Astrocyte (in vitro differentiated cells and primary cell): ENCODE data around the gene EGFLAM. TPM values are rescaled to one million over a fixed set of nuclear protein-coding genes. Genes with fewer than 3 reads are reported as not detected.

ENCODE experiments used
- DNase-seq: peaks from one replicate; pipeline ENCODE4 v3.0.0-alpha.2; 2010; ENCODE audit warnings: low read depth
- FAIRE-seq: peaks from 2 replicates; lab custom pipeline; 2011; peaks lifted over from hg19 to GRCh38; lab: Jason Lieb, UNC
- H2AFZ ChIP-seq: 2 replicates; pipeline ENCODE4 v1.6.0; 2012; ENCODE audit warnings: low read depth, low read length, inconsistent platforms
- H3K27ac ChIP-seq: 2 replicates; pipeline ENCODE4 v1.5.1; 2011; ENCODE audit warnings: low read depth, low read length, inconsistent platforms
- H3K27me3 ChIP-seq: 2 replicates; pipeline ENCODE4 v1.6.0; 2011; ENCODE audit warnings: low read length, inconsistent platforms; ENCODE audit not compliant: insufficient read depth
- H3K36me3 ChIP-seq: 2 replicates; pipeline ENCODE4 v1.5.1; 2011; ENCODE audit warnings: low read length, inconsistent platforms; ENCODE audit not compliant: insufficient read depth
- H3K4me1 ChIP-seq: 2 replicates; pipeline ENCODE4 v1.5.1; 2011; ENCODE audit warnings: low read length, inconsistent platforms; ENCODE audit not compliant: insufficient read depth
- H3K4me2 ChIP-seq: 2 replicates; pipeline ENCODE4 v1.6.0; 2012; ENCODE audit warnings: low read length, inconsistent platforms
- H3K4me3 ChIP-seq: 2 replicates; pipeline ENCODE4 v1.5.1; 2011; ENCODE audit warnings: low read depth, mild to moderate bottlenecking, low read length, inconsistent platforms; ENCODE audit not compliant: insufficient read depth
- H3K79me2 ChIP-seq: 2 replicates; pipeline ENCODE4 v1.6.0; 2012; ENCODE audit warnings: mild to moderate bottlenecking, low read length, inconsistent platforms; ENCODE audit not compliant: insufficient read depth
- H3K9ac ChIP-seq: 2 replicates; pipeline ENCODE4 v1.6.0; 2012; ENCODE audit warnings: mild to moderate bottlenecking, low read length, inconsistent platforms
- H3K9me3 ChIP-seq: 2 replicates; pipeline ENCODE4 v1.5.1; 2012; ENCODE audit warnings: low read depth, mild to moderate bottlenecking, low read length, inconsistent platforms; ENCODE audit not compliant: insufficient read depth
- H4K20me1 ChIP-seq: 2 replicates; pipeline ENCODE4 v1.6.0; 2012; ENCODE audit warnings: low read length, inconsistent platforms; ENCODE audit not compliant: insufficient read depth
- H3K27ac Mint-ChIP-seq: one replicate; pipeline ENCODE4 v1.8.0; 2021; ENCODE audit warnings: mild to moderate bottlenecking, mixed read lengths; ENCODE audit not compliant: unreplicated experiment
- H3K27me3 Mint-ChIP-seq: one replicate; pipeline ENCODE4 v1.8.0; 2021; ENCODE audit warnings: low read depth, mixed read lengths; ENCODE audit not compliant: unreplicated experiment
- H3K36me3 Mint-ChIP-seq: one replicate; pipeline ENCODE4 v1.8.0; 2021; ENCODE audit warnings: low read depth, mixed read lengths; ENCODE audit not compliant: unreplicated experiment
- H3K4me1 Mint-ChIP-seq: one replicate; pipeline ENCODE4 v1.8.0; 2021; ENCODE audit warnings: low read depth, mixed read lengths; ENCODE audit not compliant: unreplicated experiment
- H3K4me3 Mint-ChIP-seq: one replicate; pipeline ENCODE4 v1.8.0; 2021; ENCODE audit warnings: mild to moderate bottlenecking, moderate library complexity, mixed read lengths; ENCODE audit not compliant: unreplicated experiment
- H3K9me3 Mint-ChIP-seq: one replicate; pipeline ENCODE4 v1.8.0; 2021; ENCODE audit warnings: mild to moderate bottlenecking, mixed read lengths; ENCODE audit not compliant: unreplicated experiment
- CTCF ChIP-seq: IDR thresholded peaks from 2 replicates; pipeline ENCODE4 v1.5.1; 2011; ENCODE audit warnings: low read depth, mild to moderate bottlenecking, inconsistent platforms, low read length, moderate library complexity; ENCODE audit not compliant: insufficient read depth
- EZH2 ChIP-seq: IDR thresholded peaks from 2 replicates; pipeline ENCODE4 v1.6.1; 2012; ENCODE audit warnings: mild to moderate bottlenecking, low read length, inconsistent platforms; ENCODE audit not compliant: insufficient read depth
- total RNA-seq: library from RNA; stranded (reverse); gene quantifications from 2 replicates; pipeline ENCODE4 v1.2.1, GENCODE V29; 2021

The EGFLAM gene
- total RNA-seq, 1 donor from 2014 or later = 1.0 TPM

DNA sequence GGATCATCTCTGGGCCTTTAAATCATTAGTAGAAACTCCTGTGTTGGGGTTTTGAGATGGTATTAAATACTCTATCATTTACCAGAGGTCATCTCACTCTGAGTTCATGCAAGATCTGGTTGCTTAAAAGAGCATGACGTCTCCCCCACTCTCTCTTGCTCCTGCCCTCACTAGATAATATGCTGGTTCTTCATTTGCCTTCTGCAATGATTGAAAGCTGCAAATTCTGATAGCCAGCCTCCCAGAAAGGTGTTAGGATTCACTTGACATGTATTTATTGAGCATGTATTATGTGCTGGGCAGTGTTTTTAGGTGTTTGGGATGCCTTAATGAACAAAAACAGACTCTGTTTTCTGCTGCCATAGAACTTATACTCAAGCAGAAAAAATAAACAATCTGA lies 41.2 kb downstream of the EGFLAM start:
- H2AFZ ChIP-seq = no peak overlapping the region
- H3K27ac ChIP-seq = no peak overlapping the region
- no peaks in the 10 kb centered on the region for H3K4me1 ChIP-seq
- no peaks in the 10 kb centered on the region for H3K36me3 Mint-ChIP-seq
- TF ChIP-seq CTCF = no peak
- TF ChIP-seq EZH2 = no peak
- H3K4me1 Mint-ChIP-seq = no peaks in the 10 kb centered on the region
- no peak overlapping the region for H3K9ac ChIP-seq
- no peak overlapping the region for H3K27ac Mint-ChIP-seq
- no peak overlapping the region for H3K4me3 Mint-ChIP-seq
- no peaks in the 10 kb centered on the region for H3K79me2 ChIP-seq
- H3K4me2 ChIP-seq = no peak overlapping the region
- FAIRE-seq = no peak
- H3K27me3 Mint-ChIP-seq = peaks cover 13% of the 10 kb centered on the region
- peaks cover 12% of the 10 kb centered on the region for H3K9me3 Mint-ChIP-seq
- H4K20me1 ChIP-seq = no peaks in the 10 kb centered on the region
- no peaks in the 10 kb centered on the region for H3K36me3 ChIP-seq
- H3K9me3 ChIP-seq = peaks cover 3% of the 10 kb centered on the region
- DNase-seq = no peak
- H3K4me3 ChIP-seq = no peak overlapping the region
- H3K27me3 ChIP-seq = peaks cover 3% of the 10 kb centered on the region

- no peak overlapping the region for H3K27ac ChIP-seq
- no peaks in the 10 kb centered on the region for H3K36me3 ChIP-seq
- no peak overlapping the region for H3K4me3 Mint-ChIP-seq
- H3K27me3 ChIP-seq = no peaks in the 10 kb centered on the region
- H3K9me3 Mint-ChIP-seq = peaks cover 20% of the 10 kb centered on the region
- H4K20me1 ChIP-seq = no peaks in the 10 kb centered on the region
- no peak overlapping the region for H3K9ac ChIP-seq
- H3K4me1 ChIP-seq = no peaks in the 10 kb centered on the region
- no peaks in the 10 kb centered on the region for H3K36me3 Mint-ChIP-seq
- H2AFZ ChIP-seq = no peak overlapping the region
- no peak overlapping the region for H3K4me3 ChIP-seq
- DNase-seq (no peak), FAIRE-seq (no peak)
- no peak overlapping the region for H3K27ac Mint-ChIP-seq
- peaks cover 3% of the 10 kb centered on the region for H3K9me3 ChIP-seq
- H3K4me2 ChIP-seq = no peak overlapping the region
- no peaks in the 10 kb centered on the region for H3K79me2 ChIP-seq
- no peaks in the 10 kb centered on the region for H3K4me1 Mint-ChIP-seq
- TF ChIP-seq CTCF = no peak
- TF ChIP-seq EZH2 = no peak
- peaks cover 8% of the 10 kb centered on the region for H3K27me3 Mint-ChIP-seq
Observed at GRCh38 chr5:38305148-38305547, 46.8 kb downstream of the EGFLAM start.

GRCh38 chr5:38307845-38308244 lies 49.5 kb downstream of the EGFLAM start:
- H3K4me1 Mint-ChIP-seq = no peaks in the 10 kb centered on the region
- no peak overlapping the region for H3K4me3 ChIP-seq
- TF ChIP-seq EZH2 (no peak), CTCF (no peak)

More at GRCh38 chr5:38307845-38308244, 49.5 kb downstream of the EGFLAM start:
- Histone ChIP-seq H3K27ac (no peak overlapping the region), H3K79me2 (no peaks in the 10 kb centered on the region), H3K4me2 (no peak overlapping the region), H3K4me1 (no peaks in the 10 kb centered on the region), H3K9me3 (peaks cover 1% of the 10 kb centered on the region), H4K20me1 (no peaks in the 10 kb centered on the region), H3K9ac (no peak overlapping the region), H2AFZ (no peak overlapping the region), H3K36me3 (no peaks in the 10 kb centered on the region), H3K27me3 (no peaks in the 10 kb centered on the region)
- Mint-ChIP-seq H3K27me3 (peaks cover 2% of the 10 kb centered on the region), H3K27ac (no peak overlapping the region), H3K9me3 (peaks cover 11% of the 10 kb centered on the region), H3K36me3 (no peaks in the 10 kb centered on the region), H3K4me3 (no peak overlapping the region)
- DNase-seq (no peak), FAIRE-seq (no peak)
